PFSK-1 (cell line): ENCODE data around the gene C16orf82.

Experiments
- FOXP2 ChIP-seq: optimal IDR thresholded peaks from 2 replicates; pipeline ENCODE3; 2011; ENCODE audit warnings: borderline replicate concordance, control low read depth, inconsistent platforms; ENCODE audit not compliant: insufficient read depth; ENCODE audit errors: extremely low read length, extremely low read depth
- POLR2AphosphoS5 ChIP-seq: IDR thresholded peaks from 2 replicates; pipeline ENCODE4 v1.6.1; 2012; ENCODE audit warnings: low read depth, mild to moderate bottlenecking, control low read depth, low read length, moderate library complexity
- SIN3A ChIP-seq: IDR thresholded peaks from 2 replicates; pipeline ENCODE4 v1.6.1; 2012; ENCODE audit warnings: mild to moderate bottlenecking, low read length, moderate library complexity, borderline replicate concordance; ENCODE audit not compliant: insufficient read depth
- TAF1 ChIP-seq: IDR thresholded peaks from 2 replicates; pipeline ENCODE4 v1.6.1; 2012; ENCODE audit warnings: low read length, control low read depth, borderline replicate concordance; ENCODE audit not compliant: insufficient read depth
- TF ChIP-seq, protein P1 (sequence below), 2 experiments: IDR thresholded peaks; 2 replicates each; pipeline versions ENCODE4 v1.6.1 to v1.8.0; 2011 to 2012; ENCODE audit warnings: low read depth in 2 of 2, low read length in 2 of 2, control low read depth in 1 of 2, inconsistent platforms in 1 of 2, mild to moderate bottlenecking in 1 of 2, moderate library complexity in 1 of 2; ENCODE audit not compliant: insufficient read depth in 1 of 2

The C16orf82 gene

DNA sequence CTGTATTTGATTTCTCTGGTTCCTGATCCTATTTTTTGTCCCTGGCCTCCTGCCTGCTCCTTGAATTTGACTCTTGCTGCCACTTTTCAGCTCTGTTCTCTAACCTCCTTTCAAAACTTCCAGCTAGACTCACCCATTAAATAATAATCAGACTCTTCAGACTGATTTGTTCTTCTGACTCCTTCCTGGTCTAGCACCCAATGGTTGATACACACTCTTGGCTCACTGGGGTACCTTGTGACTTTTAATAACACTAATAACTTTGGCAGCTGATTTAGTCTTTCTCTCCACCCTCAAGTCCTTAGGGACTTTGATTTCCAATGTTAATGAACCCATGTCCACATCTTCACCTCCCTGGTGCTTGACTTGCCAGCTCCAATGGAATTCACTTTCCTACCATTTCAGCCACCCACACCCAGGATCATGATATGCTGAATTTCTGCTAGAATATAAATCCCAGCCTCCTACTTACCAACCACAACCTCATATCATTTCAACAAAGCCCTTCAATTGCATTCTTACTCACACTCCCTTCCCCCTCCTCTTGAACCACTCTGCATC is 19.7 kb upstream of the C16orf82 start:
- TF ChIP-seq SIN3A (no peak), POLR2AphosphoS5 (no peak), FOXP2 (no peak), TAF1 (no peak)
- TF ChIP-seq, protein P1, sequence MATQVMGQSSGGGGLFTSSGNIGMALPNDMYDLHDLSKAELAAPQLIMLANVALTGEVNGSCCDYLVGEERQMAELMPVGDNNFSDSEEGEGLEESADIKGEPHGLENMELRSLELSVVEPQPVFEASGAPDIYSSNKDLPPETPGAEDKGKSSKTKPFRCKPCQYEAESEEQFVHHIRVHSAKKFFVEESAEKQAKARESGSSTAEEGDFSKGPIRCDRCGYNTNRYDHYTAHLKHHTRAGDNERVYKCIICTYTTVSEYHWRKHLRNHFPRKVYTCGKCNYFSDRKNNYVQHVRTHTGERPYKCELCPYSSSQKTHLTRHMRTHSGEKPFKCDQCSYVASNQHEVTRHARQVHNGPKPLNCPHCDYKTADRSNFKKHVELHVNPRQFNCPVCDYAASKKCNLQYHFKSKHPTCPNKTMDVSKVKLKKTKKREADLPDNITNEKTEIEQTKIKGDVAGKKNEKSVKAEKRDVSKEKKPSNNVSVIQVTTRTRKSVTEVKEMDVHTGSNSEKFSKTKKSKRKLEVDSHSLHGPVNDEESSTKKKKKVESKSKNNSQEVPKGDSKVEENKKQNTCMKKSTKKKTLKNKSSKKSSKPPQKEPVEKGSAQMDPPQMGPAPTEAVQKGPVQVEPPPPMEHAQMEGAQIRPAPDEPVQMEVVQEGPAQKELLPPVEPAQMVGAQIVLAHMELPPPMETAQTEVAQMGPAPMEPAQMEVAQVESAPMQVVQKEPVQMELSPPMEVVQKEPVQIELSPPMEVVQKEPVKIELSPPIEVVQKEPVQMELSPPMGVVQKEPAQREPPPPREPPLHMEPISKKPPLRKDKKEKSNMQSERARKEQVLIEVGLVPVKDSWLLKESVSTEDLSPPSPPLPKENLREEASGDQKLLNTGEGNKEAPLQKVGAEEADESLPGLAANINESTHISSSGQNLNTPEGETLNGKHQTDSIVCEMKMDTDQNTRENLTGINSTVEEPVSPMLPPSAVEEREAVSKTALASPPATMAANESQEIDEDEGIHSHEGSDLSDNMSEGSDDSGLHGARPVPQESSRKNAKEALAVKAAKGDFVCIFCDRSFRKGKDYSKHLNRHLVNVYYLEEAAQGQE (IDR thresholded peaks at IDR 0.05; ENCODE audit: insufficient read depth in 1 of 2, low read depth in 2 of 2, low read length in 2 of 2): no peak

DNA sequence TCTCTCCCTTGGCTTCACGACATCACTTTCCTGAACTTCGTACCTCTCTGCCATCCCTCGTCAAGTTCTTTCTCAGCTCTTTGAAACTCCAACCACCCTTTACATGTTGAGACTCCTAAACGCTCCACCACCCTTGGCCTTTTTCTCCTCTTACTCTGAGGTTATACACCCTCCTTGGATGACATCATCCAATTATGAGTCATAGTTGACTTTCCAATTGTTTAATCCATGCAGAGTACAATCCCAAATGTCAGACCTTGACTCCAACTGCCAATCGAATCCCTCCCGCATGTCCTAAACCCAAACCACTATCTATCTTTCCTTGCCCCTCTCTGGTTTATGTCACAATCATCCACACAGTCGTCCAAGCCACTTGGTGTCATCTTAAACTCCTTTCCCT is 18.4 kb upstream of the C16orf82 start:
- TF ChIP-seq FOXP2 (no peak), POLR2AphosphoS5 (no peak), SIN3A (no peak), TAF1 (no peak)
- TF ChIP-seq, protein P1 (IDR thresholded peaks at IDR 0.05; ENCODE audit: insufficient read depth in 1 of 2, low read depth in 2 of 2, low read length in 2 of 2): no peak

DNA sequence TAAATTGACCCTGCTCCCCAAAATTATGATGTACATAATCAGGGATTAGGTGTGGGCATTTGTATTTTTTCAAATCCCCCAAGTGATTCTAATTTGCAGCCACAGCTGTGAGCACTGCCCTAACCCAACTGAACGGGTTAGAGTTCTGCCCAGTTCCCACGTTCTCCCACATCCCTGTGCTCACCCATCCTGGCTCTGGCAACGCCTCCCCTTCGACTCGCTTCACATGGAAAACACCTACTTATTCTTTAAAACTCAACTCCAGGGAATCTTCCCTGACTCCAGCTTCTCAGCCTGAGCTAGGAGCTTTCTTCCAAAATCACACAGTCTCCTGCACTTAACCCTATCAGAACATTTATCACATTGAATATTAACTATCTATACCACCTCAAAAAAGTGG is 17.6 kb upstream of the C16orf82 start:
- TF ChIP-seq TAF1 (no peak), SIN3A (no peak), POLR2AphosphoS5 (no peak), FOXP2 (no peak)
- TF ChIP-seq, protein P1 (IDR thresholded peaks at IDR 0.05; ENCODE audit: insufficient read depth in 1 of 2, low read depth in 2 of 2, low read length in 2 of 2): no peak

DNA sequence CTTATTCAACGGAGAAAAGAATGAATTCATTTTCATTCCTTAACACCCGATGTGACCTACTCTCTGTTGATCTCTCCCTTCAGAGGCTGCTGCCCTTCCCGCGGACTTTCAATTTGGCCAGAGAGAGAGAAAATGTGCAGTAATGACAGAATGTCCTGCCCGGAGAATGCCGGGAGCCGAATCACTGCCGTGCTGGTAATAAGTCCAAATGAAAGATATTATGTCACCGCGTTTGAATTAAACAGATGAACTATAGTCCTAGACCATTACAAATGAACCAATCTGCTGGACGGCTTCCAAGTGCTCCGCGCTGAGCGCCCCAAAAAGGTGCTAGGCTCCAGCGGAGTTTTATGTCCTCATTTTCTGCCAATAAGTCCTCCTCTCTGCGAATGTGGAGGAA is 14.7 kb upstream of the C16orf82 start:
- no peak for TF ChIP-seq POLR2AphosphoS5
- TF ChIP-seq, protein P1 (IDR thresholded peaks at IDR 0.05; ENCODE audit: insufficient read depth in 1 of 2, low read depth in 2 of 2, low read length in 2 of 2): no peak

DNA sequence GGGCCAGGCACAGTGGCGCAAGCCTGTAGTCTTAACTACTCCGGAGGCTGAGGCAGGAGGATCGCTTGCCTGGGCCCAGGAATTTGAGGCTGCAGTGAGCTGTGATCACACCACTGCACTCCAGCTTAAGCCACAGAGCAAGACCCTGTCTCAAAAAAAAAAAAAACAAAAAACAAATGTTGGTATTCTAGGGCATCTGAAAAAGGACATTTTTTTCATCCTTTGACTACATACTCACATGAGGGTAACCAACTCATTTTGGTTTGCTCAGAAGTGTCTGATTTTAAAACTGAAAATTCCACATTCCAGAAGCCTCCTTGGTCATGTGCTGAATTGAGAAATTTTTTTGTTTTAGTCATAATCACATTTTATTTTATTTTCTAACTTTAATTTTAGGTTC is 12.7 kb upstream of the C16orf82 start:
- no peak for TF ChIP-seq TAF1
- TF ChIP-seq POLR2AphosphoS5: no peak
- no peak for TF ChIP-seq FOXP2
- TF ChIP-seq SIN3A: no peak
- TF ChIP-seq, protein P1 (IDR thresholded peaks at IDR 0.05; ENCODE audit: insufficient read depth in 1 of 2, low read depth in 2 of 2, low read length in 2 of 2): no peak
